BJ (cell line): Measurements from ENCODE around the gene MBLAC1. TPM values are rescaled to one million over a fixed set of nuclear protein-coding genes. Genes with fewer than 3 reads are reported as not detected.

Source experiments
- CTCF ChIA-PET: fragments of 350-600 bp; formaldehyde crosslinking; extraction: SDS; loops from one replicate; lab custom pipeline; 2021; ENCODE audit warnings: antibody characterized with exemption, inconsistent platforms; lab: Yijun Ruan, JAX
- POLR2A ChIA-PET: fragments of 300-600 bp; sonication (Branson Sonifier 250); formaldehyde crosslinking; extraction: SDS; loops from one replicate; lab custom pipeline; 2021; ENCODE audit warnings: antibody characterized with exemption; lab: Charles Lee
- DNase-seq: peaks from one replicate; pipeline ENCODE4 v3.0.0-alpha.2; 2011; ENCODE audit warnings: low read depth
- H3K27me3 ChIP-seq: 2 replicates; pipeline ENCODE4 v1.6.0; 2011; ENCODE audit warnings: low read length; ENCODE audit not compliant: control insufficient read depth, insufficient read depth
- H3K36me3 ChIP-seq: 2 replicates; pipeline ENCODE4 v1.5.1; 2011; ENCODE audit warnings: low read length; ENCODE audit not compliant: control insufficient read depth, insufficient read depth
- H3K4me3 ChIP-seq: 2 replicates; pipeline ENCODE4 v1.5.1; 2011; ENCODE audit warnings: low read depth, mild to moderate bottlenecking, control low read depth, low read length
- polyA plus RNA-seq: library from polyadenylated mRNA; depleted of rRNA; stranded (reverse); fragments of >200 nt; gene quantifications from 2 replicates; pipeline ENCODE4 v1.2.3, GENCODE V29; 2011
- TF ChIP-seq, protein P1 (sequence below): IDR thresholded peaks from 2 replicates; pipeline ENCODE4 v1.5.1; 2011; ENCODE audit warnings: low read depth, mild to moderate bottlenecking, control low read depth, inconsistent platforms, low read length, moderate library complexity; ENCODE audit not compliant: insufficient read depth

MBLAC1 gene
- polyA plus RNA-seq, 1 experiment, result 1.6 TPM

DNA sequence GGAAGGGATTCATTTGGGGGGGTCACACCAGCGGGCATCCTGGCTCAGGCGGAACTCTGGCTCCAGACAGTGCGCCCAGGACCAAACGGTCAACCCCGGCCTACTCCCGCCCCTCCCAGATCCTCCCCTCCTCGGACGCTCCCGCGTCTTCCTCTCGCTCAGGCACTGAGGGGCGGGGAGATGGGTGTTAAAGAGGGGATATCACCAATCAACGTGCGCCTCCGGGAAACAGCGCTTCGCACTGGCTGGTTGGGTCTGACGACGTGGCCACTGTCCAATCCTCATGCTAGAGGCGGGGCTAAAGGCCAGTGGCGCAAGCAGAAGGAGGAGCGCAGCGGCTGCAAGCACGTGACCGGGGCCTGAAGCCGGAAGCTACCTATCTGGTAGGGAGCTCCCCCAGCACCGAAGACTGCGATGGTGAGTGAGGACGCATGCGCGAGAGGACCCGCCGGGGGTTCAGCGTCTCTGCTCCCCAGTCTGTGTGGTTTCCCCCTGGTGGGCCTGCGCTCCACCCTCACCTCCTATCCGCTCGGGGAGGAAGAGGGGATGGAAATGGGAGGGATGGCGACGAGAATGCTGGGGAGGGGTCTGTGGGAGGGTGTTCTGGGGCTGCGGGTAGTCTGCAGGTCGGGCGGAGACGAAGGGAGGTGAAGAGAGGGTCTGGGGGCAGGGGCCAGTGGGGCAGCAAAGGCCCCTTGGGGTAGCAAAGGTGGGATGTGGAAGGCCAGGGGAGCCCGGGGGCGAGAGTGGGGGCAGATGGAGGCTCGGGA lies 22.0 kb downstream of the MBLAC1 start, which contains the start of gene LAMTOR4:
Gene LAMTOR4 (plus strand): TSS at position 360 of the 770 bp plus-strand sequence. CDS start 55 bp downstream, at position 415.
- CTCF ChIA-PET, result interaction anchor here (0.6 to 5.6 kb wide), 5 partner anchors 8 to 201 kb away, joined by 3 to 38 read pairs (median 5); no protein-coding TSS in a partner anchor
- Histone ChIP-seq H3K4me3 (peak within 1 kb of the TSS; percentile 67), H3K27me3 (no peaks in the 10 kb centered on the region), H3K36me3 (no peaks in the 10 kb centered on the region; the same call in 1 of the 2 replicates)
- DNase-seq, result peak; percentile 98
- POLR2A ChIA-PET, result interaction anchor here (0.6 kb wide), 2 partner anchors 9 to 22 kb away, joined by 3 to 4 read pairs; partner anchors contain the start of genes MBLAC1 and TRAPPC14
- TF ChIP-seq, protein P1, sequence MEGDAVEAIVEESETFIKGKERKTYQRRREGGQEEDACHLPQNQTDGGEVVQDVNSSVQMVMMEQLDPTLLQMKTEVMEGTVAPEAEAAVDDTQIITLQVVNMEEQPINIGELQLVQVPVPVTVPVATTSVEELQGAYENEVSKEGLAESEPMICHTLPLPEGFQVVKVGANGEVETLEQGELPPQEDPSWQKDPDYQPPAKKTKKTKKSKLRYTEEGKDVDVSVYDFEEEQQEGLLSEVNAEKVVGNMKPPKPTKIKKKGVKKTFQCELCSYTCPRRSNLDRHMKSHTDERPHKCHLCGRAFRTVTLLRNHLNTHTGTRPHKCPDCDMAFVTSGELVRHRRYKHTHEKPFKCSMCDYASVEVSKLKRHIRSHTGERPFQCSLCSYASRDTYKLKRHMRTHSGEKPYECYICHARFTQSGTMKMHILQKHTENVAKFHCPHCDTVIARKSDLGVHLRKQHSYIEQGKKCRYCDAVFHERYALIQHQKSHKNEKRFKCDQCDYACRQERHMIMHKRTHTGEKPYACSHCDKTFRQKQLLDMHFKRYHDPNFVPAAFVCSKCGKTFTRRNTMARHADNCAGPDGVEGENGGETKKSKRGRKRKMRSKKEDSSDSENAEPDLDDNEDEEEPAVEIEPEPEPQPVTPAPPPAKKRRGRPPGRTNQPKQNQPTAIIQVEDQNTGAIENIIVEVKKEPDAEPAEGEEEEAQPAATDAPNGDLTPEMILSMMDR, result no peak

DNA sequence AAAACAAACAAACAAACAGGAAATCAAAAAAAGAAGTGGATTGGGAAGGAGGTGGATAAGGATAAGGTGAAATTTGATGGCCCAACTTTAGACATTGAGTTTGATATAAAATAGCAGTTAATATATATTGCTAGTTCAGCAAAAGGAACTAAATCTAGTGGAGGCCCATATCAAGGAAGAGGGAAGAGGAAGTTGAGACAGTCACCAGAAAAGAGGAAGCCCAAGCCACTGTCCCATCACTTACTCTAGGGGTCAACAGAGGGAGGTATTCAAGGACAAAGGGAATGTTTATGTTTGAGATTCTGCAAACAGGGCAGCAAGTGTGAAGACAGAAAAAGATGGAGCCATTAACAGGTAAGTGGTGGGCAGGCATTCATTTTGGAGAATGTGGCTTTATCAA lies 25.6 kb downstream of the MBLAC1 start:
- ChIA-PET POLR2A (no interaction called here), CTCF (no interaction called here)
- TF ChIP-seq, protein P1, result no peak
- no peak overlapping the region for H3K4me3 ChIP-seq
- no peaks in the 10 kb centered on the region for H3K27me3 ChIP-seq
- peaks cover 11% of the 10 kb centered on the region for H3K36me3 ChIP-seq
- DNase-seq, result no peak

DNA sequence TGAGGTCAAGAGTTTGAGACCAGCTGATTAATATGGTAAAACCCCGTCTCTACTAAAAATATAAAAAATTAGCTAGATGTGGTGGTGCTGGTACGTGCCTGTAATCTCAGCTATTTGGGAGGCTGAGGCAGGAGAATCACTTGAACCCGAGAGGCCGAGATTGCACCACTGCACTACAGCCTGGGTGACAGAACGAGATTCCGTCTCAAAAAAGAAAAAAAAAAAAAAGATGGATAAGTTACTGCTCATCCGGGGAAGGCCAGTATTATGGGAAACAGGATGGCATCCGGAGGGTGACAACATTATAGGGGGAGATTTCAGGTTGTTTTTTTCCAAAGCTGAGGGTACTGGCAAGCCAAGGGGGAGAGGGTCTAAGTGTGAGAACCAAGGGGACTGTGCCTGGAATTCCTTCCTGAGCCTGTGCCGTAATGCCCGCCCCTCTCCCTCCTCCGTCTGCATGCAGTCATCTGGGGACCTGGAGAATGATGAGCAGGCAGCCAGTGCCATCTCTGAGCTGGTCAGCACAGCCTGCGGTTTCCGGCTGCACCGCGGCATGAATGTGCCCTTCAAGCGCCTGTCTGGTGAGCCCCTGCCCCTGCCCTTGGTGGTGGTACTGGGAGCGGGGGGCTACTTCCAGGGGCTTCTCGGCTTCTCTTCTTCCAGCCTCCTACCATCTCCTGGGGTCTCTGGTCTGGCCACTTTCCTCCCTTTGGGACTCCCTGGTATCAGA lies 26.3 kb downstream of the MBLAC1 start:
- Histone ChIP-seq H3K4me3 (no peak overlapping the region), H3K36me3 (peaks cover 11% of the 10 kb centered on the region), H3K27me3 (no peaks in the 10 kb centered on the region)
- ChIA-PET POLR2A (no interaction called here), CTCF (no interaction called here)
- DNase-seq, result no peak
- TF ChIP-seq, protein P1, result no peak

DNA sequence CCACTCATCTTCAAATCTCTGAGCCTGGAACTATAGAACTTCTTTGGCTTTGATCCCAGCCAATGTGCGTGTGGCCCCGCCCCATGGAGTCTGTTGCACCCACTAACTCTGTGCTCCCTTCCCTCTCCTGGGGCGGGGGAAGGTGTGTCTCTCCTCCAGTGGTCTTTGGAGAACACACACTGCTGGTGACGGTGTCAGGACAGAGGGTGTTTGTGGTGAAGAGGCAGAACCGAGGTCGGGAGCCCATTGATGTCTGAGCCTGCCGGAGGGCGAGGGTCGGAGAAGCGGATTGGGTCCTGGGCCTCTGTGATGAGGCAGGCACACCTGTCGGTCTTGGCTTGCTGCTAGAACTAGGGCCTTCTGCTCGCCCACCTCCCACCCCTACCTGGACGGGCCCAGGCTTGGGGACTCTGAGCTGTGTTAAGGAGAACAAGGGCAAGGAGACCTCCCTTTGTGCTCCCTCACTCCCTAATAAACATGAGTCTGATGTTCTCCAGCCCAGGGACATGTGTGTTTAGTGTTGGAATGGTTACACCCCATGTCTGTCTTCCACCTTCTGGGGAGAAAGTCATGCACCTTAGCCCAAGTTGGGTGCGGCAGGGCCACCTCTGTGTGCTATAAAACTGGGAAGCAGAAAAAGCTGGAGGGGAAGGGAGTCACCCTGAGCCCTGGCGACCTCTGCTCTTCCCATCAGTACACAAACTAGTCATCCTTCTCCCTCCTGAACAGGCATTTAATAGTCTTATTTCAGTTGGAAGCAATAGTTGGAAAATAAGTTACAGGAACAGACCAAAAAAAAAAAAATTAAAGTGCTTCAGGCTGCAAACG lies 27.2 kb downstream of the MBLAC1 start:
- TF ChIP-seq, protein P1, result no peak
- peaks cover 11% of the 10 kb centered on the region for H3K36me3 ChIP-seq
- H3K4me3 ChIP-seq, result no peak overlapping the region
- no peaks in the 10 kb centered on the region for H3K27me3 ChIP-seq
- ChIA-PET CTCF (interaction anchor here (1.1 kb wide), 1 partner anchor 21 kb away, joined by 7 read pairs; no protein-coding TSS in a partner anchor), POLR2A (no interaction called here)
- no peak for DNase-seq
